NCI-H1694 treated with DMSO at 0.1 percent for 48 hours (cell line): ENCODE data around the gene CFAP92.
A peak's percentile ranks its signal among the peaks of the same experiment; 100 is the strongest.

Experiments
- DNase-seq: peaks from one replicate; lab custom pipeline; 2025; lab: John Stamatoyannopoulos, UW

The CFAP92 gene

DNA sequence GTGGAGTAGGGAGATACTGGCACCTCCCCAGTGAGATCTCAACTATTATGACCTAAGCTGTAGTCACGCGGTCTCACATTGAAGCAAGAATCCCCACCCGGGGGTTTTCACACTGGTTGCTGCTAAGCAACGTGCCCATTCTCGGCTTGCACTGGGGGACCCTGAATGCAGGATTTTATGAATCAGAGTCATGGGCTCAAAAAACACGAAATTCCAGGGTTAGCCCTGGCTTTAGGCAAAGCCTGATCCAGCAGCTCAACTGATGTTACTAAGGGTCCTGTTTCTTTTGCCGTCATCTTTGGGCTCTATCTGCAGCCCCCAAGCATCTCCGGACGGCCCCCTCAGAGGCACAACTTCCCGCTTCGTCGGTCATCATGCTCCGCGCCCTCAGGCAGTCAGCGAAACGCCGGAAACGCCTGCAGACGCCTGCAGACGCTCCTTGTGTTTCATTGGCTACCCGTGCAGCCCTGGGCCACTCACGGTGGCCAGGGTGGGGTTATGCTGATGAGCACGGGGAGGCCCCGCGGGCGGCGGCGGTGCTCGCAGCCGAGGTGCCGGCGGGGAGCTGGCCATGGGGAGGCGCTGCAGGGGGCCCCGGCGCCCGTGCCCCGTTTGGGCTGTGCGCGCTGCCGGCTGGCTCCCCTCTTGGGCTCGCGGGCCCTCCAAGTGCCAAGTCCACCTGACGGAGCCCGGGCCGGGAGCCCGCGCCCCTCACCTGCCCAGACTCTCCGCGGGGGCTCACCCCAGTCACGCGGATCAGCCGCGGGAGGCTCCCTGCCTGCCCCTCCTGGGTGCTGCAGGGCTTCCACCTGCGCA, 33.1 kb upstream of the CFAP92 start:
- DNase-seq, result peak; percentile 7

DNA sequence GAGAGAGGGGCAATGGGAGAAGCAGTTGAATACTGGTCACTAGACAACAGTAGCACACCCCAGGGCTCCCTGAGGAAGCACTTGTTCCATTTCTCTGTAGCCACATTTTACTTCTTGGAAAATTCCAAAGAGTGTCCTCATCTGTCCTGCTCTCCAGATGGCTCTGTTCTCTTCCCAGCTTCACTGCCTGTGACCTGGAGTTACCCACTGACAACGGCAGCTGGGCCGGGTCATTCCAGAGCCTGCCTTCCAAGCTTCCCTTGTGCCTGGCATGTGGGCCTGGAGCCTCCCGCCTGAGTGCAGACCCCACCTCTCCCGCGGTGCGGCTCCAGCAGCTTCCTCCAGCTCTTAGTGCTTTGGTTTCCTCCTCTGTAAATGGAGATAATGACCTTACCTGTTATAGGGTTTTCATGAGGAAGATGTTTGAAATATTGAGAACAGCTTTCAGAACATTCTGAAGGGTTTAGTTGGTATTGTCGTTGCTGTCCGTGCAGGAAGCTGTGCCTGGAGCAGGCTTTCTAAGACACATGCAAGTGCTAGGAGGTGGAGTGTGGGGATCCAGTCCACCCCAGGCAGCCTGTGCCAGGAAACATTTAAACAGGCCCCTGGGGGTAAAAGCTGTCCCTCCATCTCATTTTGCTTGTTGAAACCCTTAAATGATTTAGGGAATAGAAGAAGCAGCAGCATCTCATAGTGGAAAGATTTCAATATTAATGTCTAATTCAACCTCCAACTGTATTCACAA, 32.0 kb upstream of the CFAP92 start:
- peak; percentile 55 for DNase-seq

DNA sequence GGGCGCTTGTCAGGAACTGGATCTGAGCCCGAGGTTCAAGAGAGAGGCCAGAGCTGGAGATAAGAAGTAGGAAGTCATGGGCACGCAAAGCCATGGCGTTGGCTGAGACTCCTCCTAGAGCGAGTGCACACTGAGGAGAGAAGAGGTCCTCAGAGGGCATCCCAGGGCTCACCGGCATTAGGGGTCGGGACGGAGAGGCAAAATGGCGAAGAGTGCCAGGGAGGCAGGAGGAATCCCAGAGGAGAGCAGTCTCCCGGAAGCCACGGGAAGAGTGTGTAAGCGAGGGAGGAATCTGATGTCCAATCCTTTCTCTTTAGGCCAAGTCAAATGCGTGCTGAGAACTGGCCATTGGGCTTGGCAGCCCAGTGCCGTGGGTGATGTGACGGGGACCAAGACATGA, 31.2 kb upstream of the CFAP92 start:
- no peak for DNase-seq

DNA sequence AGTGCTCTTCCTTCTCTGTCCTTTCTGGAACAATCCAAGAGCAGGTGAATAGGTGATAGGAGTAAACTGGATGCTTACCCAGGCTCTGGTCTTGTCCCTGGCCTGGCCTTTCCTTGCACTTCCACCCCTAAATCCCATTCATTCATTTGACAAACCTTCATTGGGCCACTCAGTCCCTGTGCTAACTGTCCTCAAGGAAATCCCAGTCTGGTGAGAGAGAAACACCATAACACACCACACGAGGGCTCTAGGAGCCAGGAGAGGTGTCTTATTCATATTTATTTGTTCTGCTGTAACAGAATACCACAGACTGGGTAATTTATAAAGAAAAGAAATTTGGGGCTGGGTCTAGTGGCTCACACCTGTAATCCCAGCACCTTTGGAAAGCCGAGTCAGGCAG, 30.0 kb upstream of the CFAP92 start:
- peak; percentile 37 for DNase-seq

DNA sequence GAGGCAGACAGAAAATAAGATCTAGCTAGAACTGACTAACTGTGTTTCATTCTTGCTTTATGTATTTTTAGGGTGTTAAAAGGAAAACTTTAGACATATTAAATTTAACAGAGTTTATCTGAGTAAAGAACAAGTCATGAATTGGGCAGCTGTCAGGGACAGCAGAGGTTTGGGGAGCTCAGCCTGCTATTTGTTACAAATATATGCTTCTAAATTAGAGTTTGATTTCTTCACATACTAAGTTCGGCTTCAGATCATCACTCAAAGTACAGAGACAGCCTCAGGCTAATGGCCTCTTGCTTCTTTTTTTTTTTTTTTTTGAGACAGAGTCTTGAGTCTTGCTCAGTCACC, 29.1 kb upstream of the CFAP92 start:
- DNase-seq, result no peak

DNA sequence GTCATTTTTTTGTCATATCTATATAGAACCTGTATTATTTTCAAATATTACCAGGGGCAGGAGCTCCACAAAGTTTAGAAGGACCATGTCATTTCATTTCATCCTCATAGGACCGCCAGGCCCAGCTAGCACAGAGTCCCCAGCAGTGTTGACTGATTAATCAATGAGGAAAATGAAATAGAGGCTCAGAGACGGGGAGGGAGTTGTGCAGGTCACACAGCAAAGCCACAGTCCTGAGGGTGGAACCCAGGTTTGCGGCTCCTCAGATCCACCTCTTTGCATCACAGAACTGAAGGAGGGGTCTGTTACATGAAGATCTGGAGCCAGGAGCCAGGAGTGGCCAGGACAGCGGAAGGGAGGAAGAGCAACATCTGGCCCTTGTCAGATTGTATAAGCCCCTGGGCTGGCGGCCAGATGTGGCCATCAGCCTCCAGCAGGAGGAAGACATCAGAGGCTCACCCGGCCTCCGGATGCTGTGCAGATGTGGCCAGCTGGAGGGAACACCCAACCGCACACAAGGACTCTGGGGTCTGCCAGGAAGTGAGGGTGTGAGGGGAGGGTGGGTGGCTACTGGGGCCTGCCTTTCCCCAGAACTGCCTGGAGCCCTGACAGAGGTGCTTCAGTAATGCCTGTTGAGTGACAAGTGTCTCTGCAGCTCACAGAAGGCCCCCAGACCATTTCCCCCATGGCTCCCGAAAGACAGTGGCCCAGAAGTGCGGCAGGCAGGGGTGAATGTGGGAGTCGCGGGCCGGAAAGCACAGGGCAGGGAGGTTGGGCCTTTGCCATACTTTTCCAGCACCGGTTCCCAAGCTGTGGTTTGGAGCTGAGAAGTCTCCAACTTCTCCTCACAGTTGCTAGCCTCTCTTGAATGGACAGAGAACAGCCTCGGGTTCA, 28.5 kb upstream of the CFAP92 start:
- no peak for DNase-seq

DNA sequence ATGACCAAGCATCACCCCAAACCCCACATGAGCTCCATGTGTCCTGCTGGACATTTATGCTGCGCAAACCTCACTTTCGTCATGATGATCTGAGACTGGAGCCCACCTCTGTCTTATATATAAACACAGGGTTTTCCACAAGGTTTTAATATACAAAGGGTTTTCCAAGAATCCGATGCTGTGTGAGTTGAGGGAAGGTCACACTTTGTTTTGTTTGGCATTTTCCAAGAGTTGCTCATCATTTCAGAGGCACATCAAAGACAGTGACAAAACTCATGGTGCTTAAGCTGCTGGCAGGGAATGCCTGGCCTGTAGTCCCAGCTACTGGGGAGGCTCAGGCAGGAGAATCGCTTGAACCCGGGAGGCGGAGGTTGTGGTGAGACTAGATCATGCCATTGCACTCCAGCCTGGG, 27.3 kb upstream of the CFAP92 start:
- no peak for DNase-seq

DNA sequence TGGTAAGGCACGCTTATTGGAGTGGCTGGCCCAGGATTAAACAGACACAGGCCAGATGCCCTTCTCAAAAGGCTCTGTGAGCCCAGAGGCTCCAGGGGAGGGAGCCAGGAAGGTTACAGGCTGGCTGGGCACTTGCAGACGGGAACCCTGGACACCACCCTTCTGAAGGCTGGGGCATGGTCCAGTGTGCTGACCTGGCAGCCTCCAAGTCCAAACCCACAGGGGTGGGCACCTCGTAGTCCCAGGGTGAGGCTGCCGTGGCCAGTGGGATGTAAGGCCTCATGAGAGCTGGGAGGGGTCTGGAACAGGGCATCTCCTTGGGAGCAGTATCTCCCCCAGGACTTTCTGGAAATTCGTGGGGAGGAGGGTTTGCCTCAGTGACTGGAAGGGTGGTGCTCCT, 26.8 kb upstream of the CFAP92 start:
- no peak for DNase-seq

DNA sequence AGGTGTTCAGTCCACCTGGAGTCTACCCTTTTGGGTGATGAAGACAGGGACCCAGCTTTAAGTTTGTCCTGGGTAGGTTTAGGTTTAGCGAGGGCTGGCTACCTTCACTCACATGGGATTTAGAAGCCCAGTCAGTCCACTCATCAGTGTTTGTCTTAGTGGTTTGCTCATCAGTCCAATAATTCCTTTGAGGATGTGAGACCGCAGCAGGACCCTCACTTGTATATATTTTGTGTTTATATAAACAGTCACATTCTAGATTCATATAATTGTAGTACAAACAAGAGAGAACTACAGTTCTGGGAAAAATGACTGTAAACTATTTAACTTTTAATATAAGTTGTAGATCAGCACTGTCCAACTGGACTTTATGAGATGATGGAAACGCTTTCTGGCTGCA, 25.4 kb upstream of the CFAP92 start:
- no peak for DNase-seq

DNA sequence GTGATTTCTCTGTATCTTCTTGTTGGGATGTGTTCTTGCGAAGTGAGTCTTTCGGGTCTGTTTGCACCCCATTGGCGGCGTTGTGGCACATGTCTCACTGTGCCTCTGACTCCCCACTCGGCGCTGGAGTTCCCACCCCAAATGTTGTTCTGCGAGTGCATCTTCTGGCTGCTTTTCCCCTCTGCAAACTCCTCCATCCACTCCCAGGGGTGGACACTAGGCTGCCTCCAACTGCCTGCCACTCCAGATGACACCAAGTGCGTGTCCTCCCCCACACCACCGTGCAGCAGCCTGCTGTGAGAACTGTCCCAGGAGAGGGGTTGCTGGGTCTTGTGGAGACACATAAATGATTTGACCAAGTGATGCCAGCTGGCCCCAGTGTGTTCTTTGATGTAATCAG, 24.9 kb upstream of the CFAP92 start:
- DNase-seq, result no peak

DNA sequence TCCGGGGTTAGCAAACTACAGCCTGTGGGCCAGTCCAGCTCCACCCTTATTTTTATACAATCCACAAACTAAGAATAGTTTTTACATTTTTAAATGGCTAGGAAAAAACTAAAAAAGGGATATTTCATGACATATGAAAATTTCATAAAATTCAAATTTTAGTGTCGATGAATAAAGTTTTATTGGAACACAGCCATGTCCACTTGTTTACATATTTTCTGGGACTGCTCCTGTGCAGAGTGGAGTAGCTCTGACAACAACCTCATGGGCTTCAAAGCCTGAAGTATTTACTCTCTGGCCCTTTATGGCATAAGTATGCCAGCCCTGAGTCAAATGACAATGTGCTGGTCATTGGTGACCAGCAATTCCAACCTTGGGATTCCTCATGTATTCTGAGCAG, 24.4 kb upstream of the CFAP92 start:
- no peak for DNase-seq

DNA sequence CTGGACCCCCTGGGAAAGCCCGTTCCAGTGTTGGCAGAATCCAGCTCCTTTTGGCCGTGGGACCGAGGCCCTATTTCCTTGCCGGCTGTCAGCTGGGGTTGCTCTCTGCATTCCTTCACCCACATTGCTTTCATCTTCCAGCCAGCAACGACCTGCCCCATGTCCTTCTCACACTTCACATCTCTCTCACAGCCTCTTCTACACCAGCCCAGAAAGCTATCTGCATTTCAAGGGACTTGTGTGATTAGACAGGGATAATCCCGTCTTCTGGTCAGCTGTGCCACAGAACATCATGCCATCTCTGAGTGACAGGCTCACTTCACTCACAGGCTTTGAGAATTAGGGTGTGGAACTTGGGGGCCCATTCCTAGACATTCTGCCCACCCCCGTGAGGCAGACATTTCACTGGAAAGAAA, 23.6 kb upstream of the CFAP92 start:
- no peak for DNase-seq

DNA sequence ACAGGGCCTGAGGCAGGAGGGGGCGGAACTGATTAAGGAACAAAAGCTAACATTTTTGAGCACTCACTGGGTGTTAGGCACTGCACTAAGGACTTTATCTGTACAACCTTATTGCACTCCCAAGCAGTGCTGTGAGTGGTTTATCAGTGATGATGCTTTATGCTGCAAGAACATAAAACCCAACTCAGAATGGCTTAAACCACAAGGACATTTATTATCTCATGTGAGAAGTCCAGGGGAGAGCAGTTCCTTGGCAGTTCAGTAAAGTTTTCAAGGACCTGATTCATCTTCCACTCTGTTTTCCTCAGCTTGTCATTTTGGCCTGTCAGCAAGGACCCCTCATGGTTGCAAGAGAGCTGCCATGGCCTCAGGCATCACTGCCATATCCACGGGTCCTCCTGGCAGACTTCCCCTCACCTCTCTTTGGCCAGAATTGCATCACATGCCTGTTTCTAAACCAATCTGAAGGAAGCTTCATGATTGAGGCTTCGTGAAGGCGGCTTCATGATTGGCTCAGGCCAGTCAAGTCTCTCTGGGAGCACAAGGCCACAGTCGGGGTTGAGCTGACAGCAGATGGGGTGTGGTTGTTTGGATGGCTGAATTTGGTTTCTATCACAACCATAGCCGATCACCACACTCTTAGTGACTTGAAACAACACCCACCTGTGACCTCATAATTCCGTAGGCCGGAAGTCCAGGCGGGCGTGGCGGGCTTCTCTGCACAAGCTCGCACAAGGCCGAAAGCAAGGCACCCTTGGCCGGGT, 23.0 kb upstream of the CFAP92 start:
- DNase-seq, result no peak

DNA sequence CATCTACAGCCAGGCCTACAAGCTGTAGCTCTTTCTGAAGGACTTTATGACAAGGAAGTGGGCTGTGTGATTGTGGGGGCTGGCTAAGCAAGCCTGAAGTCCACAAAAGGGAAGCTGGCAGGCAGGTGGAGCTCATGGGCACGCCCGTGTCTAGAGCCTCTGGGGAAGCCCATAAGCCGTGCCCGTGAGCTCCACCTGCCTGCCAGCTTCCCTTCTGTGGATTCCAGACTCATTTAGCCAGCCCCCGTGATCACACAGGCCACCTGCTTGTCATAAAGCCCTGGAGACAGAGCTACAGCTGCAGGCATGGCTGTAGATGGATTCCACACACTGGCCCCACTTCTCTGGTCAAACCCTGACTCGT, 22.5 kb upstream of the CFAP92 start:
- peak; percentile 51 for DNase-seq

DNA sequence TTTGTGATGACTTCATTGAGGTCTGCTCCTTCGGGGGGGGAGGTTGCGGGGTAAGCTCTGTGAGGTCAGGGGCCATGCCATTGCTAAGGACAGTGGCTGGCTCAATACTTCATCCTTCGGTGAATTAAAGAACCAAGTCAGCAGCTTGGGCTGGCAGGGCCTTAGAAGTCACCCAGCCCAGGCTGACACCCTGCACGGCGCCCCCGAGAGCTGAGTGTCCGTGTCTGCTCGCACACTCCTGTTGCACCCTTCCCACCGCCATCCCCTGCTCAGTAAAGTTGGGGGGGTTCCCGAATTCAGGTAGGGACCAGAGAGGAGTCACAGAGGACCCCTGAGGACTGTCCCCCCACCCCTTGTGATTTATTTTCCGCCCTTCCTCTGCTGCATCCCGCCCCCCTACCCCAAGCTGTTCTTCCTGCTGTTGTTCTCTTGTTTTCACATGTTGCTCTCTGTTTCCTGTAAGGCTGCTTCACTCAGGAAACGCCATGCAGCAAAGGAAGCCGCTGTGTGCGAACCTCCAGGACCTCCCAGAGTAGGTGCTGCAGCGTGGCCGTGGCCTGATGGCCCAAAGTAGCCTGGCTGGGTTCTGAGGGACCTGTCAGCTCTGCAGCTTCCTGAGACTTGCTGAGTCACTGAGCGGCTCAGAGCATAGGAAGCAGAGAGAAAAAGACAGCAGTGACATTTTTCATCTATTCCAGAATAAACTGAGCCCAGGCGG, 21.7 kb upstream of the CFAP92 start:
- DNase-seq, result no peak

DNA sequence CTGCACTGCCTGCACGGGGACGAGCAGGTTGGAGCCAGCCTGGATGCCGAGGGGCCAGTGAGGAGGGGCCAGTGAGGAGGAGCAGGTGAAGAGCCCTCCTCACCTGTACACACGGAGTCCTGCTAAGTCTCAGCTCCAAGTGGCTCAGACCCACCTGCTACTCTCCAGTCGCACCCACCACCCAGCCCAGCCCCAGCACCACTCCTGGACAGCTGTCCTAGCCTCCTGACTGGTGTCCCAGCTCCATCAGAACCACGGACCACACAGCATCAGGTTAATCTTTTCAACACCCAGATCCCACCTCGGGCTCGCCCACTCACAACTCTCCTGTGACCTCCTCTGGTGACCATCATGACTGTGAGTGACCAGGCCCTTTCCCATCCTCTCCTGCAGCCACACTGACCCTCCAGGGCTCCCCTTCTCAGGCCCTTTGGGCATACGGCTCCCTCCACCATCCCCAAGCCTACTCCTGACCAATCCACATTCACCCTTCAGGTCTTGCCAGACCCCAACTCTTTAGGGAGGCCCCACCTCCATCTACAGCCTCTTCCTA, 21.0 kb upstream of the CFAP92 start:
- no peak for DNase-seq

DNA sequence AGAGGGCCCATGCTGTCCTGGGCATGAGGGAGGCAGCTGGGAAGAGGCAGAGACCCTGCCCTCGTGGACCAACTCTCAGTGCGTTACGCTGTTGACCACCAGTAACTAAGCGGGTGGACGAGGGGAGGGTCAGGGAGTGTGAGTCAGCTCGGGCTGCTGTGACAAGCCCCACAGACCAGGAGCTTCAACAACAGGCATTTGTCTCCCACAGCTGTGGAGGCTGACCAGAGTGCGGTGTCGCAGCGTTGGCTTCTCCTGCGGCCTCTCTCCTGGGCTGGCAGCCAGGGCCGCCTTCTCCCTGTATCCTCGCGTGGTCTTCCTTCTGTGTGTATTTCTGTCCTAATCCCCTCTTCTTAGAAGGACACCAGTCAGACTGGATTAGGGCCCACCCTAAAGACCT, 20.3 kb upstream of the CFAP92 start:
- no peak for DNase-seq

DNA sequence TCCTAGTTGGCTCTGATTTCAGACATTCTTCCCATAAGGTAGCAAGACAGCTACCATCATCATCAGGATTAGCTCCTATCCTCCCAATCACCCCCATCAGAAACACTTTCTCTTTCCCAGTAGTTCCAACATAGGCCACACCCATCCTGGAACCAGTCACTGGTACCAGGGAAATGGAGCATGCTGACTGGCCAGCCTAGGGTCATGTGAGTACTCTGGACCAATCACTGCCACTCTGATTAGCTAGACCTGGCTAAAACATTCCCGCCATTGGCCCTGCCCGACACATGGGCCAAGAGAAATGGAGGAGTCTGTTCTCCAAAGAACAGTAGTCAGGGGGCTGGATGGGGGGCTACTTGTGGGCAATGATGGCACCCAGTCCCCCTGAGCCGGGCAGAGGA, 19.6 kb upstream of the CFAP92 start:
- DNase-seq, result no peak

DNA sequence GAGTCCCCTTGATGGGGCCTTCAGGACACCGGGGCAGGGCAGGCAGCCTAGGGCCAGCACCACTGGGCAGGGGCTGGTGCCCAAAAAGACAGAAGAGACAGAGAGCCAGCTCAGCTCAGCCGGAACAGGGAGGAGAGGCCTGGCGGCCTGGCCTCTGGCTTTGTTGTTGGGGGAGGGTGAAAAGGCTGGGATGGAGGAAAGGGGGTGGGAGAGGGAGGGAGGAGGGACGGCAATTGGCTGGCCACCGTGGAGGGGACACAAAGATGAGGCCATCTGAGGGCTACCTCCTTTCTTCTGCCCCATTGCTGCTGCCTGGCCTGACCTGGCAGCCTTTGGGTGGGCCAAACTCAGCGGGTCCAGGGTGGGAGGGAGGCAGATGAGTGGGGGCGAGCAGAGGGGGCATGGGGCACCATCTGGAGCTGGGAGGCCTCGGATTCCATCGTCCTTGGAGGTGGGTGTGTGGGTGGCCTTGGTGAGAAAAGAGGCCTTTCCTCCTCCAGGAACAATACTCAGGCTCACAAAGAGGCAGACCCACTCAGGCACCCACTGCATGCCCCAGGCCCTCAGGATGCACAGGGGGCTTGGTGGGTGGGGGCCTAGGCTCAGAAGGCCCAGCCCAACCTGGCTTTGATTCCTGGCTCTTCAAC, 16.6 kb upstream of the CFAP92 start:
- DNase-seq, result no peak

DNA sequence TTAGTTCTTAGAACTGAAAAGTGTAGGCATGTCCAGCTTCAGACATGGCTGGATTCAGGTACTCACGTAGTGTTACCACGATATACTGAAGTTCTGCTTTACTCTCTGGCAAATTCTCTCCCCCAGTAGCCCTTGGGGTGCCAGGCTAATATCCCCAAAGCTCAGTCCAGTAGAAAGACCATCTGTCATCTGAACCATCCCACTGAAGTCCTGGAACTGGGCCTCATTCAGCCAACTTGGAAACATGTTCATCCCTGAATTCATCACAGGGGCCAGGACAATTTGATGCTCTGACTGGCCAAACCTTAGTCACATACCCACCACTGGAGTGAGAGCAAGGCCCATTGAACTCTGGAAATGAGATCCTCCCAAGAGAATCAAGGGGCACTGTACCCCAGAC, 15.4 kb upstream of the CFAP92 start:
- no peak for DNase-seq

DNA sequence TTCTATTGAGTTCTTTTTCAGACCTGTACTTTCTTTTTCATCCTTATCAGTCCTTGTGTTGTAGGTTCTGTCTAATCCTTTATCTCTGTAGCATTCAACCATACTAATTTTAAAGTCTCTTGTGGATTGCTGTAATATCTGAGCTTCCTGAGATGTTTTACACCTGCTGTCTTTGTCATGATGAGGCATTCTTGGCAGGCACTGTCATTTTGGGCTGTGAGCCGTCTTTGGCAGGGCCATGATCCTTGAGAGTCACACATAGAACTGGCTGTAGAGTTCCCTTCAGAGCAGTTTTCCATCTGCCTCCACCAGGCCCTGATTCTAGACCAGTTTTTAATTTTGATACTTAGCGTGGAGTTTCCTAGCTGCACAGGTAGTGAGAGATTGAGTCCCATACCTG, 13.9 kb upstream of the CFAP92 start:
- DNase-seq, result no peak
